CD4-positive, alpha-beta T cell treated with Interleukin-2 at 100 ng/mL for 4 hours (primary cell): ENCODE measurements around the gene HEBP1.

Experiments
- DNase-seq: peaks from one replicate; pipeline ENCODE4 v3.0.0-alpha.2; 2020; ENCODE audit warnings: low spot score

HEBP1 gene

DNA sequence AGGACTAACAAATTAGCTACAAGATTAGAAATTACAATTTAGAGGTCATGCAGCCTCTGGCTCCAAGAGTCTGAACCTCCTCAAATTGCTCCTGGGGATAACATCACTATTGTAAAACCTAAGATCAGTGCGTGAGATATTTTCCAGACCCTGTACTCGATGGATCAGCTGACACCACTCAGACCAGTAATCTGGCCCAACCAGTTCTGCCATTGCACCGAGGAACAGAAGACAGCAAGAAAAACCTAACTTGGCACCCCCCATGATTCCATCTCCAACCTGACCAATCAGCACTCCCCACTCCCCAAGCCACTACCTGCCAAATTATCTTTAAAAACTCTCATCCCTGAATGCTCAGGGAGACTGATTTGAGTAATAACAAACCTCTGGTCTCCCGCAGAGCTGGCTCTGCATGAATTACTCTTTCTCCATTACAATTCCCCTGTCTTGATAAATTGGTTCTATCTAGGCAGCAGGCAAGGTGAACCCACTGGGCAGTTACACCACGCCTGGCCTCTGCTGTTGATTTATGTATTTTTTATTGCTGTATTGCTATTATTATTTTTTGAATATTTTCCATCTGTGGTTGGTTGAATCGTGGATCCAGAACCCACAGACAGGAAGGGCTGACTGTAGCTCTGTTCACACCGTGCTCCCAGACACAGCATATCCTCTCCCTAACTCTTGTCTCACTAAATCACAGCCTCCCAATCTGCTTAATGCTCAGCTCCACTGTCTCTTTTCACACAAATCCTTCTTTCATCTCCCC, 9.2 kb downstream of the HEBP1 start:
- no peak for DNase-seq

DNA sequence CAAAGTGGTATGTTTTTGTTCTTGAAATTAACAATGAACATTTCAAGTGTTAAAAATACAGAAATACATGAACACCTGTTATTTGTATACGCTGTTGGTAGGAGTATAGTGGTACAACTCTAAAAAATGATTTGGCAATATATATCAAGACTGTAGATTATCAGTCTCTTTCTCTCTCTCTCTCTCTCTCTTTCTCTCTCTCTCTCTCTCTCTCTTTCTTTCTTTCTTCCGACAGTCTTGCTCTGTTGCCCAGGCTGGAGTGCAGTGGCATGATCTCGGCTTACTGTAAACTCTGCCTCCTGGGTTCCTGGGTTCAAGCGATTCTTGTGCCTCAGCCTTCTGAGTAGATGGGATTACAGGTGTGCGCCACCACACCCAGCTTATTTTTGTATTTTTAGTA, 12.6 kb downstream of the HEBP1 start:
- no peak for DNase-seq

DNA sequence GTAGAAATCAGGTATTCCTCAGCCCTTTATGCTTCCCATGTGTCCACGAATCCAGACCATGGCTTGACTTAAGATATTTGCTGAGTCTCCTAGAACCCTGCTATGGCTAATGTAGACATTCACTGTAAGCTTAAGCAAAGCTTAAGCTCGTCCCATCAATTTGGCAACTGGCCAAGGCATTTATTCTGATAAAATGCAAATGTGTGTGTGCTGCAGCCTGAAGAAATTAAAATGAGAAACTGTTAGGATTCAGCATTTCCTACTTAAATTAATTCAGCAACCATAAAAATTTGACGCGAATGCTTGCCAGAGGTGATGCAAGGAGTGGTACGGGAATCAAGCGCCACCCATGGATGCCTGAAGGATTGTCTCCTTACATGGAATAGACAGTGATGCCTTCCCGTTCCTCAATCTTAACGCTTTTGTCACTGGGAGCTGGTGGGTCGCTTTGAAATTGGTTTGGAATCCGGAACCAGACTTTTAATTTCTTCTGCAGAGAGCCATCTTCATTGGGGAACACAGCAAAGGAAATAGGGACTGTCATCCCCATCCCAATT, 13.2 kb downstream of the HEBP1 start:
- DNase-seq, result no peak

DNA sequence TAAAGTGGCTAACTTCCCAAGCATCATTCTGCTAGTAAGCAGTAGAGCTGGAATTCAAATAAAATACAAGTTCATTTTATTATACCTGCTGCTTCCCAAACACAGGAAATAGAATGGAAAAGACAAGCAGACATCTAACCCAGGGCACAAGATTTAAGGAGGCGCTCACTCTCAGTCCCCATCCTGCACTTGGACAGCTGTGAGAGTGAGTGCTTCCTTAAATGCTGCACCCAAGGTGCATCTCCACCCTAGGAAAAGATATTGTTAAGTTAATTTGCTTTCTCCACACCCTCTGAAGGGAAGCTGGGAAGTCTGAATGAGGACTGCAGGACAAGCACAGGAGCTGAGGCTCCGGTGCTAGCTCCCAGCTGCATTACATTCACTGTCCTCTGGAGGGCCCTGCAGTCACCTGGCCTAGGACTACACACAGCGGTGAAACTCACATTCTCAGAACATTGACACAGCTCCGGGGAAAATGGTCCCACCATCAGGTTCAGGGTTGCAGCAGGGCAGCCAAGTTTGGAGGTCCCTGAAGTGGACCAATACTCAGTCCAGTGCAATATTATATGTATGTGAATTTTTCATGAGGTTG, 14.2 kb downstream of the HEBP1 start:
- DNase-seq, result no peak

DNA sequence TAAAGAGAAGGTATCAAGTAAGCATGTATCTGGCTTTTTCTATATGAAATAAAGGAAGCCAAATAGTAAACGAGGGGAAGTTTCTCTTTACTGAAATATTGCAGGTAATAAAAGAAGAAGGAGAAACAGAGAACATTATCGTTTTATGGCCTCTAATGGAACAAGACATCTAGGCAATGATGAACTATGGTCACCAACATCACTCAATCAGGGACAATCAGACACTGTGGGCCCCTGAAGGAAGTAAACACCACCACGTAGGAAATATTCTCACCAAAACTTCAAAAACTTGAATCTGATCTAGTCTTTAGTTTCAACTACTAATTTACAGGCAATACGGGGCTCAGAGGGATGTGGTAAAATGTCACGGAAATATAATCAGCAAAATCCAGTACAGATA, 15.9 kb downstream of the HEBP1 start:
- DNase-seq, result no peak

DNA sequence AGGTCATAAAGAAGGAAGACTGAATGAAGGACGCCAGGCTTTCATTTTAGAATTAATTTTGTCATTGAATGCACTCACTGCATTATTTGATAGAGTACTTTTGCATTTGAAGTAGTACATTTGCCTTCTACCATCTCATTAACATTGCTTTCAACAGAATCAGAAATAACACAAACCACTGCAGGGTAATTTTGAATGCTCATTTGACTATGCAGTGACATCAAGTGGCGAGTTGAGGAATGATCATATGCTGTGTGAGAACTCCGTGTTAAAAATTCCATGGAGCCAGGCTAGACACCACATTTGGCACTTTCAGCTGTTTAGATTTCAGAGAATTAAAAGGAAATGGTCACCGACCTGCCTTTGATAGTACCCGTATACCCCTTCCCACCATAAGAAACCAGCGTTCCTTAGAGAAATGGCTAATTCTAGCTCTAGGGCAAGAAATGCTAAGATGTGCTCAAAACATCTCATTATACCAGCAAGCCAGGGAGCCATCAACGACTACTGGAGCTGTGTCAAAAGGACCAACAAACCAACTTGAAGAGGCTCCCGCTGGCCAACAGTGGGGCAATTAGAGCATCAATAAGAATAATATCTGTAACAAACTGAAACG, 16.5 kb downstream of the HEBP1 start:
- peak; percentile 8 for DNase-seq

DNA sequence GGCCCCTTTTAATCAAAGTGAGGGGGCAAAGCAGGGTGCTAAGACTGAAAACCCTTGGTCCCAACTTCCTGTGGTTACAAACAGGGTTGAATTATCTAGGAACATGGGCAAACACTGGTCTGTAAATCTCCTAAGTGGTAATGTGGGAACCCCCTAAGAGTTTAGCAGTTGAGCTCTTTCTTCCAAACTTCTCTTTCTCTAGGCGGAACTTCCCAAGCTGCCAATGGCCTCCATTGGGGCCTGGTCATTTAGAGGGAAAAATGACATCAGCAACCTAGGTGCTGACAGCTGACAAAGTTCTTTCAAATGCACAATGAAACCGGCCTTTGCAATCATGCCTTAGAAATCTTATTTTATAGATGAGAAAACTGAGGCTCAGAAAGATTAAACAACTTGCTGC, 17.7 kb downstream of the HEBP1 start:
- no peak for DNase-seq

DNA sequence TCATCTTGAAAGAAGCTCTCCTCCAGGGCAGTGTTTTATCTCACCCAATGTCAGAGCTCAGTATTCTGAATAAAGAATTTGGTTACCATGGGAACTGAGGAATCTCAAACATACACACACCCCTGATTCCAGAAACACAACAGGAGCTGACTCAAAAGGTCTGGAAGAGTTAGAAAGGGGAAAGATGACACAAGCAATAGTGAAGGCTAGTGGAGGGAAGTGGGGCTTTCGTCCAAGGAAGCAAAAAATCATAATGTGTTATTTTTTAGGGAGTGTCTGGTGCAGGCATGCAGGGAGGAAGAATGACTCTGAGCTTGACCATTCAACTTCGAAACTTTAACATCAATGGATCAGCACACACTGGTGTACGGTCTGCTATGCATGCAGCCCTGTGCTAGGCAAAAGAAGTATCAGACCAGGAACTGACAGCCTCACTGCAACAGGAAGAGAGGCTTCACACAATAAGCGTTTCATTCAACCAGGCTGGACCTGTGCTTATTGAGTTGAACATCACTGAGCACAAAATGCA, 20.3 kb downstream of the HEBP1 start:
- no peak for DNase-seq

DNA sequence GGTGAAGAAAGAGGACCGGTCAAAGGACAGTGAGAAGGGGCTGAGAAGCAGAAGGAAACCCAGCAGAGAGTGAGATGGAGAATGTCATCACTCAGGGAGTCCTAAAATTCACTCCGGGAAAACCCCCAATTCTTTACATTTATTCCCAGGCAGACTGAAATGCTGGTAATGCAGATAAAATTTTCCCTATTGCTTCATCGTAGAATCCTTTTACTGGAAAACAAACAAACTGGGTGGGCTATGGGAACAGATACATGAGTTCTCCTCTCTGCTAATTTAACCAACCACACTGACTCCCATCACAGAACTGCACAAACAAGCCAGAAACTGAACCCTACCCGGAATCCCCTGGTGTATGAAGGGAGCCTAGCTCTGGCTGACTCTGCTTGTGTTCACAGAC, 20.9 kb downstream of the HEBP1 start:
- no peak for DNase-seq

DNA sequence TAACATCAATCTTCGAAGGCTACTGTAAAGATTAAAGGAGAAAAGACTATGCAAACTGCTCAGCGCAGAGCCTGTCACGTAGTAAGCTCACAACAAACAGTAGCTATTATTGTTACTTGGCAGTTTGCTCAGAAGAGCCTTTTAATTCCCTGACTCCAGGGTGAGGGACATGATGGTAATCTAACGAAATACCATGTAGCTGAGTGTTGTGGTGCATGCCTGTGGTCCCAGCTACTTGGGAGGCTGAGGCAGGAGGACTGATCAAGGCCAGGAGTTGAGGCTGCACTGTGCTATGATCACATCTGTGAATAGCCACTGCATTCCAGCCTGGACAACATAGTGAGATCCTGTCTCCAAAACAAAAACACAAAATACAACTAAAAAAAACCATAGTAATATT, 22.8 kb downstream of the HEBP1 start:
- DNase-seq, result no peak

DNA sequence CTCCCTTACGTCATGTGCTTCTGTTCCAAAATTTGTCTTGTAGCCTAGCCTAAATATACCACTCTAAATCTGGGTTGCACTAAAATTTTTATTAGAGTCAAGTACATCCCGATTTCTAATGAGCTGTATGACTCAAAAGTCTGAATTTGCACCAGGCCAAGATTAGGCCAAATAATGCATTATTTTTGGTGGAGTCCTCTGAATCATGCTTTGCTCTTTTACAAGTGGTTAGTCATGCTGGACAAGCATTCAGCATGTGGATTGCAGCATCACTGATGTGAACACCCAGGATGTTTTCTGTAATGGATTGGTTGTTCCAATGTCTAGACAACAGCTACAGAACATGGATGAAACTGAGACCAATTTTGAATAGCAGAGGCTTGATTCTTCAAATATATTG, 23.7 kb downstream of the HEBP1 start:
- DNase-seq, result no peak

DNA sequence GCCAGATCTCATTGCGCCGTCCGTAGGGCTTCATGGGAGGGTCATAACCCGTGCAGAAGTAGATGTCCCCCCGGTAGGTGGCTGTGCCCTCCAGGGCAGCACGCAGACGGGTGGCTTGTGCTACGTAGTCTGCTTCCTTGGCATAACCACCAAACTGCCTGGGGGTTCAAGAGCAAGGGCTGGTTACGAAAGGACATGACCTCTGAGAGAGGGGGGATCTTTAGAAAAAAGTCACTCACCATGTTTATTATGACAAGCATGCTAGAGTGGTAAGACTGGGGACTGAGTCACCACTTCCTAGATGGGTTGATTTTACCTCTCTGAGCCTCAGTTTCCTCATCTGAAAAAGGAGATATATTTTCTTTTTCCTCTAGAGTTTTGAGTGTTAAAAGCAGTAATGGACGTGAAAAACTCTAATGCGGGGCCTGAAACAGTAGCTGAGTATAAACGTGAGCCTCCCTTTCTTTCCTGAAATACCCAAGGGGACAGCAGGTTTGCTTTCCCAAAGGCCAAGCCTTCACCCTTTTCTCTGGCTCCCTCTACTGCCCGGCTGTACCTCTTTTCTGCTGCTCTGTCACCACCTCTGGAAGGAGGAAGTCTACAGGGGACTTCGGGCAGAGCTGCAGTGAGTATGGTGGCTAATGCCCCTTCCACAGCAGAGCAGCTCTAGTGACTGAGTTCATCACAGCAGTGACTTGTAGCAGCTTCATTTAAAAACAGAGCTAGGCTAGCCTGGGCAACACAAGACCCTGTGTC, 24.6 kb downstream of the HEBP1 start:
- no peak for DNase-seq

DNA sequence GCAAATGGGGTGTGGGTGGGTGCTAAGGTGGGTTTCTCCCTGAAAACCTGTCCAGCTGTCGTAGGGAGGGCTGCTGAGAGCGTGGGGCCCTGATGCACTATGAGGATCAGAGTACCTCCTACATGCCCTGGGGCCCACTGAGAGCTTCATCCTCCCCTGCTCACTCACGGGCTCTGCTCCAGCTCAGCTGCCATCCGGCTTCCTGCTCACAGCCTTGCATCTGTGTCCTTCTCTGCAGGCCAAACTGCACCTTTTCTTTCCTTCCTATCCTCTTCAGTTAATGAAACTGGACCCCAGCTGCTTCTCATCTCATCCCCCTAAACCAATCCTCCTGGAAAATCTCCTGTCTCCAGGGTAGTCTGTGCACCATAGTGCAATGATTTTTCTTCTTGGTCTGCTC, 25.9 kb downstream of the HEBP1 start:
- DNase-seq, result no peak

DNA sequence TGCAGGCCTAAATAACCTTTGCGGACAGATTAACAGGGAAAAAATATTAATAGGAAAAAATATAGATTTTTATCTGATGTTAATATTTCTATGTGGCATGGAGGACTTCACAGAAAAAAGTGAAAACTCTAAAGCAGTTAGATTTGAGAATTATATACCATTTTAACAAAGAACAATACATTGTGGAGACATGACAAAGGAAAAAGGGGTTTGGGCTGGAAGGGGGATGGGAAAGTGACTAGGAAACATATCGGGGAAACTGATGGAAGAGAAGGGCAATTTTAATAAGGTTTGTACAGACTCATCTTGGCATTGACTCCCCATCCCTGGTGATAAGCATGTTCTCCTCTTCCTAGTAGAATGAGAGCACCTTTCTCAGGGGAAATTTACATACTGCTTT, 27.0 kb downstream of the HEBP1 start:
- DNase-seq, result no peak

DNA sequence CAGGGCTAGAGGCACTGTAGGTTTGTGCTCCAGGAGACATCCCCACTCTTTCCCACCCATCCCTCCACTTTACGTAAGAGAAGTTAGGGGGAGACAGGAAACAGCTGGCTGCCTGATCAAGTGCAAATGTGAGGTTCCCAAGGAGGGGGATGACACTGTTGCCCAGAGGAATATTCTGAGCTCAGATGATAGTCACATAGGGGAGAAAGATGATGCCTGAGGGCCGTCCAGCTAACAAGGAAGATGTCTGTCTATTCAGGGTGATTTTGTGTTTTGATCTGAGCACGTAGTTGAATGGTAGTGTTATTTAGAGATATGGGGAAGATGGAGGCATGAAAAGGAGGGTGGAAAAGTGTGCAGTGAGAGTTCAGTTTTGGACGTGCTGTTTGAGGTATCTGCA, 34.2 kb downstream of the HEBP1 start:
- no peak for DNase-seq

DNA sequence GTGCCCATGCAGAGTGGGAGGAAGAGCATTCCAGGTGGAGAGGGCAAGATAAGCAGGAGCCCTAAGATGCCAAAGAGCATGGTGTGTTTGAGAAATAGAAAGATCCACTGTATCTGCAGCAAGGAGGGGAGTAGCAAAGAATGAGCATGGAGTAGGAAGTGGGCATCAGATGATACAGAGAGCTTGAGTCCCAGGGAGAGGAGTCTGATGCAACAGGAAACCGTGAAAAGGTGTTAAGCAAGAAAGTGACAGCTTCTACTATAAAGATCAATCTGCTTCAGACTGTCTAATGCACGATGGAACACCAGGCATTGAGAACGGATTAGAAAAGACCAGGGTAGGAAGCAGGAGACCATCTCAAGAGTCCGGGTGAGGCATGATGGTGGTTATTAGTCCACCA, 35.8 kb downstream of the HEBP1 start:
- DNase-seq, result no peak

DNA sequence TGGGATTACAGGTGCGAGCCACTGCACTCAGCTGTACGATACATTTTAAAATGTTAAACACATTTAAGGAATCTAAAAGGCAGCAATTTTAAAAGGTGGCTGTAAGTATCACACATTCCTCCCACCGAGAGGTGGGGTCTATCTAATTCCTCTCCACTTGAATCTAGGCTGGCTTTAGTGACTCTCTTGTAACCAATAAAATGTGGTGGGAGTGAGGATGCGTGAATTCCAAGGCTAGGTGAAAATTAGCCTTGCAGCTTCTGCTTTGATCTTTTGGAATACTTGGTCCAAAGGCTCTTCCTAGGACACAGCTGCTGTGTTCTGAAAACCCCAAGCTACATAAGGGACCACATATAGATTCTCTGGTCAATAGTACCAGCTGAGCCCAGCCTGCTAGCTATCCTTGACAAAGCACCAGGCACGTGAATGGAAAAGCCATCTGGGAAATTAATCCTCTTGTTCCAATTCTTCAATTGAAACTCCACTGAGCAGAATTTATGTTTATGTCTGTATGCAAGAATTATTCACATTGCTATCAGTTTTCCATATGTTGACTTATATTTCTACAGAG, 39.3 kb downstream of the HEBP1 start:
- no peak for DNase-seq

DNA sequence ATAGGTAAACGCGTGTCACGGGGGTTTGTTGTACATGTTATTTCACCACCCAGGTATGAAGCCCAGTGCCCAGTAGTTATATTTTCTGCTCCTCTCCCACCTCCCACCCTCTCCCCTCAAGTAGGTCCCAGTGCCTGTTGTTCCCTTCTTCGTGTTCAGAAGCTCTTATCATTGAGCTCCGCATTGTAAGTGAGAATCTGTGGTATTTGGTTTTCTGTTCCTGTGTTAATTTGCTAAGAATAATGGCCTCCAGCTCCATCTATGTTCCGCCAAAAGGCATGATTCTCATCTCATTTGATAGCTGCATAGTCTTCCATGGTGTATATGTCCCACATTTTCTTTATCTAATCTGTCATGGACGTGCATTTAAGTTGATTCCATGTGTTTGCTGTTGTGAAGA, 41.2 kb downstream of the HEBP1 start:
- no peak for DNase-seq

DNA sequence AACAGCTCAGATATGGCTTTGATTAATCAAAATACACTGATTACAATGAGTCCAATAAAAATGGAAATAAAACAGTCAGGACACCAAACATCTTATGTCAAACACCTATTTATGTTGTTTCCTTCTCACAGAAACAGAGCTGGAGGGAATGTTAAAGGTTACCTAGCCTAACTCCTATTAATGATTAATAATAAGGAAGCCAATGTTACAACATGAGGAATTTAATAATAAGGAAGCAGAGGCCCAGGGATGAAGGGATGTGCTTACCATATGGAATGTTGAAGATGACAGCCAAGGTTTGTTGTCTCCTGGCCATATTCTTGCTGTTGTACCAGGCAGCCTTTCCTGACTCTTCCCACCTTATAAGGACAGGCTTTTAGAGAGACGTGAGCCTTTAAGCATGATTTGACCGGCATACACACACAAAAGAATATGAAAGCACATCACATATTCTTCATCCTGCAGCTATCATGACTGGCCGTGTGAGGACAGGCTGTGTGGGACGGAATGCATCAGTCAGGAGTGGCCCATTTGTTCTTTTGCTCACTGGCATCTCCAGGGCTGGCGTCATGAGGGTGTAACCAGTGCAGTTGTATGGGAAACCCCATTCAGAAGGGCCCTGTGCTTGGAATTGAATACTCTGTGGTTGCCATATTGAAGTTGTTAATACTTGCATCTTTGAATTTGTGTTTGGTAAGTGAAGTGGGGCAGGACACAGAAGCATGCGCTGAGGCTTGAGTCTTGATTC, 45.0 kb downstream of the HEBP1 start:
- DNase-seq, result no peak

DNA sequence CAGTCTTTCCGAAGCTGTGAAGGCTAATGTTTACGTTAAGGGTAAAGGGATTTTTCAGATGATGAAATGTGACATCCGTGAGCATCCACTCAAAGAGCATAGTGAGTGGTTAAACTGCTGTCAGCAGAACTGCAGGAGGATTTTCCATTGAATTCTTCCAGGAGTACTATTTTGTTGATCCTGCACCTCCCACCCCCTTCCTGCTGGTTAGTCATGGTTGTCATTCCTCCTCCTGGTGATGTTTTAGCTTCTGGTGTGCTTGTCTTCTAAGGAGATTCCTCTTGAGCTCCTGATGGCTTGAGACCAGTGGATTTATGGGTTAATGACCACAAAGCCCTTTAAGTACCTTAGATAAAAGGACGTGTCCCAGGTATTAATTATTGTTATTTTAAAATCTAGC, 45.7 kb downstream of the HEBP1 start:
- no peak for DNase-seq

DNA sequence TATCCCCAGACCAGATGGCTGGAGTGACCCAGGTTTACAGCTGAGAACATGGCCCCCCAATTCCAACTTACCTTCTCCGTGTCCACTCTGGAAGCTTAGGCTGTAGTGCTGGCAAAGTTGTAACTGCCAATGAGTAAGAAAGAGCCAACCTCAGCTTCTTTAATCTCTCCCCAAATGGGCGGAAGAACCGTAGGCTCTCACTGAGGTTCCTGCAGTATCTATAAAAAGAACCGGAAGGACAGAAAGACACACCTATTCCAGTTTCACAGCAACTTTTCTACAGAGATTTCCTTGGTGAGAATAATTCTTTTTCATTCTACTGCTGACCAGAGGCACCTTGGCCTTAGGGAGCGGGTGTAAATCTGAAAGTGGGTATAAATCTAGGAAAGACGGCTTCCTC, 48.0 kb downstream of the HEBP1 start, which contains the start of gene GPRC5D:
Gene GPRC5D (minus strand): TSS at position 135 of the 400 bp plus-strand sequence. CDS start 1,786 bp downstream, outside the sequence.
- no peak for DNase-seq
